22Rv1 (cell line): ENCODE results near the gene HORMAD2.
"Not testable (repeated sequence)": the region's sequence is repeated elsewhere in the genome, so short reads cannot be mapped to it uniquely, and the experiment has no call there.

ENCODE experiments used
- H3K27ac ChIP-seq: fragments of 450-650 bp; 2 replicates; pipeline ENCODE4 v1.5.1; 2017
- ZFX ChIP-seq: fragments of 450-650 bp; IDR thresholded peaks from 2 replicates; pipeline ENCODE4 v1.6.1; 2017; ENCODE audit warnings: antibody characterized with exemption, borderline replicate concordance
- TF ChIP-seq, protein P1 (sequence below): fragments of 450-650 bp; IDR thresholded peaks from 2 replicates; pipeline ENCODE4 v1.5.1; 2017; ENCODE audit warnings: mild to moderate bottlenecking

The HORMAD2 gene

DNA sequence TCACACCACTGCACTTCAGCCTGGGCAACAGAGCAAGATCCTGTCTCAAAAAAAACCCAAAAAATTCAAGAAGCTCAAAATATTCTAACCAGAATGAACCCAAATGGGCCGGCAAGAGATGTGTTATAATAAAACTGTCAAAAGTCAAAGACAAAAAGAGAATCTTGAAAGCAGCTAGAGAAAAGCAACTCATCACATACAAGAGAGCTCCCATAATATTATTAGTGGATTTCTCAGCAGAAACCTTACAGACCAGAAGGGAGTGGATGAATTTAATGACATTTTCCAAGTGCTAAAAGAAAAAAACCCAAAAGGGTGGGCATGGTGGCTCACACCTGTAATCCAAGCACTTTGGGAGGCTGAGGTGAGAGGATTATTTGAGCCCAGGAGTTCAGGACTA, 22.9 kb upstream of the HORMAD2 start:
- no peak for TF ChIP-seq ZFX
- TF ChIP-seq, protein P1, sequence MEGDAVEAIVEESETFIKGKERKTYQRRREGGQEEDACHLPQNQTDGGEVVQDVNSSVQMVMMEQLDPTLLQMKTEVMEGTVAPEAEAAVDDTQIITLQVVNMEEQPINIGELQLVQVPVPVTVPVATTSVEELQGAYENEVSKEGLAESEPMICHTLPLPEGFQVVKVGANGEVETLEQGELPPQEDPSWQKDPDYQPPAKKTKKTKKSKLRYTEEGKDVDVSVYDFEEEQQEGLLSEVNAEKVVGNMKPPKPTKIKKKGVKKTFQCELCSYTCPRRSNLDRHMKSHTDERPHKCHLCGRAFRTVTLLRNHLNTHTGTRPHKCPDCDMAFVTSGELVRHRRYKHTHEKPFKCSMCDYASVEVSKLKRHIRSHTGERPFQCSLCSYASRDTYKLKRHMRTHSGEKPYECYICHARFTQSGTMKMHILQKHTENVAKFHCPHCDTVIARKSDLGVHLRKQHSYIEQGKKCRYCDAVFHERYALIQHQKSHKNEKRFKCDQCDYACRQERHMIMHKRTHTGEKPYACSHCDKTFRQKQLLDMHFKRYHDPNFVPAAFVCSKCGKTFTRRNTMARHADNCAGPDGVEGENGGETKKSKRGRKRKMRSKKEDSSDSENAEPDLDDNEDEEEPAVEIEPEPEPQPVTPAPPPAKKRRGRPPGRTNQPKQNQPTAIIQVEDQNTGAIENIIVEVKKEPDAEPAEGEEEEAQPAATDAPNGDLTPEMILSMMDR, result no peak
- H3K27ac ChIP-seq, result no peak overlapping the region

DNA sequence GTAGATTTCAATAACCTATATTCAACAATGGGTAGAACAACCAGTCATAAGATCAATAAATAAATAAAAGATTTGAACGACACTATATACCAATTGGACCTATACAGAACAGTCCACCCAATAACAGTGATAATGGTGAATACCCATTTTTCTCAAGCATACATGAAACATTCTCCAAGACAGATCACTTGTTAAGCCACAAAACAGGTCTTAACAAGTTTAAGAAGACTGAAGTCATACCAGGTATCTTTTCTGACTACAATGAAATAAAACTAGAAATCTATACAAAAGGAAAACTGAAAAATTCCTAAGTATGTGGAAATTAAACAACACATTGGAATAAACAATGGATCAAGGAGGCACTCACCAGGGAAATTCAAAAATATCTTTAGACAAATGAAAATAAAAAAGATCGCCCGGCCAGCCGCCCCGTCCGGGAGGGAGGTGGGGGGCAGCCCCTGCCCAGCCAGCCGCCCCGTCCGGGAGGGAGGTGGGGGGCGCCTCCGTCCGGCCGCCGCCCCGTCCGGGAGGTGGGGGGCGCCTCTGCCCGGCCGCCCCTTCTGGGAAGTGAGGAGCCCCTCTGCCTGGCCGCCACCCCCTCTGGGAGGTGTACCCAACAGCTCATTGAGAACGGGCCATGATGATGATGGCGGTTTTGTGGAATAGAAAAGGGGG, 20.8 kb upstream of the HORMAD2 start:
- not testable (repeated sequence) for H3K27ac ChIP-seq

DNA sequence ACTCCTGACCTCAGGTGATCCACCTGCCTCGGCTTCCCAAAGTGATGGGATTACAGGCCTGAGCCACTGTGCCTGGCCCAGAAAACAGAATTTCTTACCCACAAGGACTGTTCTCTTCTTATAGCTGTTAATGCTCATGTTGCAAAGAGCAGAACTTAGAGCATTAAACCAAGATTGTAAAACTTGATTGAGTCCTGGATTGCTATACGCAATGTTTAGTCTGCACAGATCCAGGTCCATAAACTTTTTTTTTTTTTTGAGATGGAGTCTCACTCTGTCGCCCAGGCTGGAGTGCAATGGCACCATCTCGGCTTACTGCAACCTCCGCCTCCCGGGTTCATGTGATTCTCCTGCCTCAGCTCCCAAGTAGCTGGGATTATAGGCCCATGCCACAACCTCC, 19.2 kb upstream of the HORMAD2 start:
- not testable (repeated sequence) for H3K27ac ChIP-seq

DNA sequence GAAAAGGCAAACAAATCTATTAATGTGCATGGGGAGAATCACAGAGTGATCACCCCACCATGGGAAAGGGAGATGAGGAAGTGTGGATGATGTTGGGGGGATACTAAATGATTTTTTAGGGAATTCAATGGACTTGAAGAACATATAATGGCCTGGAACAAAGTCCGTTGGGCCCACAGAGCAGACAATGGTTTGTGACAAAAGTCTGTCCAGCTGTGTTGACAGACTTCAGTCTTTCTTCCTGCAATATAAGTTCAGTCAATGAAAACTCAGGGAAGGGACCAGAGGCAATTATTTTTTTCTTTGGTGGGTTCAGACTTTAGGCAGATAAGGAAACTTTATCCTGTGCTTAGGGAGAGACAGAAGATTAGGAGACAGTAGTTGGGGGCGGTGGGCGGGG, 18.0 kb upstream of the HORMAD2 start:
- no peak for TF ChIP-seq ZFX
- TF ChIP-seq, protein P1, result no peak
- H3K27ac ChIP-seq, result no peak overlapping the region

DNA sequence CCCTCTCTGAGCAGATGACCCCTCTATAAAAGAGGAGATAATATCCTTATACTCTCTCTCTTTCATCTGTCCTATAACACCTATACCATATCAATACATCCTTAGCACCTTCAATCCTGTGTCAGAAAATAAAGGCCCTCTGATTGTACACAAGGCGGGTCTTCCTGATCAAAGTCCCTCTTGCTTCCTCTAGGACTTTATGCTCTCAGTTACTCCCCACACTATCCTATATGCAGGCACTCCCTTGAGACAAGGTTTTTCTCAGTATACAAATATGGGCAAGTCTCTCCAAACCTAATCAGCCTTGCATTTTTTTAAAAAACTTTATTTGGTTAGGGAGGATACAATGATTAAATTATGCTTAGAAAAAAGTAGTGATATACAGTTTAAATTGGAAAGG, 17.3 kb upstream of the HORMAD2 start:
- TF ChIP-seq, protein P1, result no peak
- TF ChIP-seq ZFX, result no peak

DNA sequence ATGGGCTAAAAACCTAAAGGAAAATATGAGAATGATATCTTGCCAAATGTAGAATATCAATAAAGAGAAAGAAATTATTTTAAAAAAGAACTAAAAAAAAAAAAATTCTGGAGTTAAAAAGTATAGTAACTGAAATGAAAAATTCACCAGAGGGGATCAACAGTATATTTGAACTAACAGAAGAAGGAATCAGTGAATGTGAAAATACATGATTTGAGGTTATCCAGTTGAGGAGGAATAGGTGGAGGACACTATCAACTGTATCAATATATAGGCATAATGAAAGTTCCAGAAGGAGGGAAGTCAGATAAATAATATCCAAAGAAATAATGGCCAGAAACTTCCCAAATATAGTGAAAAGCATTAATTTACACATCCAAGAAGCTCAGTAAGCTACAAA, 16.1 kb upstream of the HORMAD2 start:
- no peak for TF ChIP-seq ZFX
- H3K27ac ChIP-seq, result no peak overlapping the region

More for the DNA sequence above, 17.3 kb upstream of the HORMAD2 start:
- no peak overlapping the region for H3K27ac ChIP-seq

DNA sequence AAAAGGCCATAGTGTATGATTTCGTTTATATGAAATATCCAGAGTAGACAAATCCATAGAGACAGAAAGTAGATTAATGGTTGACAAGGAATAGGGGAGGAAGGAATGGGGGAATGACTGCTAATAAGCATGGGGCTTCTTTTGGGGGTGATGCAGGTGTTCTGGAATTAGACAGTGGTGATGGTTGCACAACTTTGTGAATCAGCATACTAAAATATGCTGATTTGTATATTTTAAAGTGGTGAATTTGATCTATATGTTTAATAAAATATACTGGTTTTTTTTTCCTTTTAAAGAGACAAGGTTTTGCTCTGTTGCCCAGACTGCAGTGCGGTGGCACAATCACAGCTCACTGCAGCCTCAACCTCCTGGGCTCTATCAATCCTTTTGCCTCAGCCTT, 6.5 kb upstream of the HORMAD2 start:
- no peak for TF ChIP-seq ZFX
- H3K27ac ChIP-seq, result no peak overlapping the region

DNA sequence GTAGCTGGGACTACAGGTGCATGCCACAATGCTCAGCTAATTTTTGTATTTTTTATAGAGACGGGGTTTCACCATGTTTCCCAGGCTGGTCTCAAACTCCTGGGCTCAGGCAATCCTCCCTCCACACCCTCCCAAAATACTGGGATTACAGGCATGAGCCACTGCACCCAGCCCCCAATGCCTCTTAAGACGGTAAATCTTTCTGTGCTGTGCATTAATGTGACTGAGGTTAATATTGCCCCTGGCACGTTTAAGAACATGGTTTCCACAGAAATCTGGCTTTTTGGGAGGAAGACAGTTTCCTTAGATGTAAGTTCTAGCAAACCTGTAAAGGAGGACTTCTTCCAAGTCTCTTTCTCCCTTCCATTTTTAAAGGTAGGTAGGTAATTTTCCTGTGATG, 6.1 kb upstream of the HORMAD2 start:
- TF ChIP-seq ZFX, result no peak
- TF ChIP-seq, protein P1, result no peak
- no peak overlapping the region for H3K27ac ChIP-seq

DNA sequence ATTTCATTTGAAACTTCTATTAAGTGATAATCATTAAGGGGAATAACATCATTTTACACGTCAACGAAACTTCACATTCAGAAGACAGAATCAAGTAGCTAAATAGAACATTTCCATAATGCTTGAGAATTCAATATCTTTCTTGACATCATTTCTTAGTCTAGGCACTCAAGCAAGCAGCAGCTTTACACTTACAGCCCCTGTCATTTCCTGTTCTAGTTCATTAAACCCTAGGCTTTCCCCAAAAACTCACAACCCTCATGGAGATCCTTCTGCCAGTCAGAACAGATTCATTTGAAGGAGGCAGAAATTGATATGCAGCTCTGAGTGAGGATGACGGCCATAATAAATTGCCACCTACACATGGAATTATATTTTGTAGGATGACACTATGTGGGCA, 5.3 kb upstream of the HORMAD2 start:
- no peak overlapping the region for H3K27ac ChIP-seq
- TF ChIP-seq, protein P1, result no peak
- TF ChIP-seq ZFX, result no peak

DNA sequence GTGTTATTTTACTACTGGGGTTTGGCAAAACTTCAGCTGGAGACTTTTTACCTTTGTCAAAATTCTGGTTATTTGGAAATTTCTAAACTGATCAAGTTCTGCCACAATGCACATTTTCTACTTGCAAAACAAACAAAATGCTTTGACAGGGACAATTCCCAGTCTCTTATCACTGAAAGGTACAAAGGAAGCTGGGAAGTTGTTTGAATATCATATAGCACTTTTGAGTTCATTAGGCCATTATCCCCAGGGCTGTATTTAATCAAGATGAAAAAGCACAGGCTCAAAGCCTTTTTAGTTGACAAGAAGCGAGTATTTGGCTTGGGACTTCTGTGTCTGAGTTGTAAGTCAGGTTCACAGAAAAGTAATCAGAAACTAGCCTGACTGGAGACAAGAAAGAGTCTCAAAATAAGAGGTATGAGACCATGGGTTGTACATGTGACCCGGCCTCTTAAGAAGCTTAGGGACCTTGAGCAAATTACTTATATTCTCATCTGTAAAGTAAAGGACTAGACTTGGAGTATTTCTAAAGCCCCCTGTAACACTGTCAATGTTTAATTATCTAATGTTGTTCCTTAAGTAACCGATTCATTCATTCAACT, 2.9 kb upstream of the HORMAD2 start:
- TF ChIP-seq, protein P1, result no peak
- TF ChIP-seq ZFX, result no peak
- no peak overlapping the region for H3K27ac ChIP-seq
